Measurements from ENCODE around the gene DPH1. TPM values are rescaled to one million over a fixed set of nuclear protein-coding genes. Genes with fewer than 3 reads are reported as not detected.
A peak's percentile ranks its signal among the peaks of the same experiment; 100 is the strongest.

Gene DPH1
- polyA plus RNA-seq, 5 donors = 38.3 to 54.3 (median 47.8) TPM

- DNase-seq = peak in 1 of 2 donors; percentile 54
Measured at GRCh38 chr17:2025622-2026309, 4.2 kb upstream of the DPH1 start.

GRCh38 chr17:2027528-2028233 lies 2.3 kb upstream of the DPH1 start:
- DNase-seq = no peak

DNA sequence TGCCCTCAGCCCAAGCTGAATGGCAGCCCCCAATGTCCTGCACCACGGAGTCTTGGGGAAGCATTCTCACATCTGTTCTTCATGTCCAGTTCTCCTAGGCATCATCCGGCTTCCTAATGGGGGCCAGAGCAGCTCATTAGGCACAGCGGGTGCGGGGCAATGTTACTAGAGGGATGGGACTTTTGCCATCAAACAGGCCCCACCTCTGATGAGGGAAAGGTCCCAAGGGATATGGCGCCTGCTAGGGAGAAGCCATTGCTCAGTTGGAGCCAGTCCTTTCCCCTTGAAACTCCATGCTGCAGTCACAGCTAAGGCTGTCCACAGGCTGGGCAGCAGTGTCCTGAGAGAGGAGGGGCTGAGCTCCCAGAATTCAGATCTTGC lies 1.7 kb upstream of the DPH1 start:
- DNase-seq = no peak

DNA sequence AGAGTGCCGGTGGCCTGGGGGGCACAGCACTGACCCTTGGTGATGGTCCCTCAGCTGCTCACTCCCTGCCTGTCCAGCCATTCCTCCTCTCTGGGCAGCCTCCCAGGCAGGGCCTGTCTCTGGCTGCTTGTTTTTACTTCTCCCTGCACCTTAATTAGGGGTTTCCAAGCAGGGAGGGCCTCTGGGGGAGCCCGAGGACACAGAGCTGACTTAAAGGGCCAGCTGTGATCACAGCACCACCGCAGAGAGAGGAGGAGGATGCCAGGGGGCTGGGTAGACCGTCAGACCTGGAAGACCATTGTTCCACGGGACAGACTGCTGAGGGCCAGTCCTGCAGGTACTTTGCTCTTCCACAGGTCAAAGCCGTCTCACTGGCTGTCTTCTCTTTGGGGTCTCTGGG lies 1.2 kb upstream of the DPH1 start:
- no peak for DNase-seq

DNA sequence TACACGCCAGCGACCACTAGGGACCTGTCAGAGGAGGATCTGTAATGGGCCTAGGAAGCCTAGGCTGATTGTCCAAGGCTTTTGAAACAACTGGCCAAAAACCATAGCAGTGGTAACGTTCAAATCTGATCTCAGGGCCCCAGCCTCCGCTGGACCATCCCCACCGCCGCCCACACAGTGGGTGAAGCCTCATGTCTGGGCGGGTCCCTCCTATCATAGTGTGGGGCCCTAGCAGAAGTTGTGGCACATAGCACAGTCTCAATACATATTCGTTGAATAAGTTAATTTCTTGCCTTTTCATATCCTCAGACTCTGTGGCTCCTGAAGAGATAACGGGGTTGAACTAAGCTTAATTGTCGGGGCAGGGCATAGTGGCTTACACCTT lies 818 bp downstream of the DPH1 start:
- no peak for DNase-seq

DNA sequence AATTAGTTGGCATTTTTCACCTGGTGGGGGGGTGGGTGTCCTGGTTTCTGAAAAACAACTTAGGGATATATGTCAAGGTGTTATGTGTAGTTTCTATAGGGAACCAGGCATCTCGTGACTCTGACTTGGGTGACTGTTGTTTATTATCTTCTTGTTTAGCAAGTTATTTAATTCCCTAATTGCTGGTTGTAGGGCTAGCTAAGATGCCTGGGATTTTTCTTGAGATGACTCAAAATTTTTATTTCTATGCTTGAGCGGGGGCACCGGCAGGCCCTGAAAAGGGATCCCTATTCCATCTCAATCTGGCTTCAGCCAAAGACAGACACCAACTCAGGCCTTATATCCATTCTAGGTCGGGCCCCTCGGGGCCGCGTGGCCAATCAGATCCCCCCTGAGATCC lies 3.2 kb downstream of the DPH1 start:
- no peak for DNase-seq

DNA sequence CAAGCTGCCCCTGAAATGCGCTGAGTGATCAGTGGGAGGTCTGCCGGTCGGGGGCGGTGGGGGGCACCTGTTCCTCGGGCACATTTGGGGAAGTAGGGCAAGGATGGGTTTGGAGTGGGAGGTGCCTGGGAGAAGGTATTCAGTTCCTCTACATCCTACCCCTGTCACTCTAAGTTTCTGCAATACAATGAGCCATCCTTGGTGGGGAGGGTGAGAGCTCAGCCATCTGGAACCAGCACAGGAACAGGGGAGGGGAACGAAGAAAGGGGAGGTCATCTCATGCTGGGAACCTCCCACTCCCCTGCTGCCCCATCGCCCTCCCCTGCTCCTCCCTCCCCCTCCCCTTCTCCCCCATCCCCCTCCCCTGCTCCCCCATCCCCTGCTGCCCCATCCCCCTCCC lies 4.2 kb downstream of the DPH1 start:
- no peak for DNase-seq

- no peak for DNase-seq
Measured at GRCh38 chr17:2034806-2035540, 5.0 kb downstream of the DPH1 start.

DNA sequence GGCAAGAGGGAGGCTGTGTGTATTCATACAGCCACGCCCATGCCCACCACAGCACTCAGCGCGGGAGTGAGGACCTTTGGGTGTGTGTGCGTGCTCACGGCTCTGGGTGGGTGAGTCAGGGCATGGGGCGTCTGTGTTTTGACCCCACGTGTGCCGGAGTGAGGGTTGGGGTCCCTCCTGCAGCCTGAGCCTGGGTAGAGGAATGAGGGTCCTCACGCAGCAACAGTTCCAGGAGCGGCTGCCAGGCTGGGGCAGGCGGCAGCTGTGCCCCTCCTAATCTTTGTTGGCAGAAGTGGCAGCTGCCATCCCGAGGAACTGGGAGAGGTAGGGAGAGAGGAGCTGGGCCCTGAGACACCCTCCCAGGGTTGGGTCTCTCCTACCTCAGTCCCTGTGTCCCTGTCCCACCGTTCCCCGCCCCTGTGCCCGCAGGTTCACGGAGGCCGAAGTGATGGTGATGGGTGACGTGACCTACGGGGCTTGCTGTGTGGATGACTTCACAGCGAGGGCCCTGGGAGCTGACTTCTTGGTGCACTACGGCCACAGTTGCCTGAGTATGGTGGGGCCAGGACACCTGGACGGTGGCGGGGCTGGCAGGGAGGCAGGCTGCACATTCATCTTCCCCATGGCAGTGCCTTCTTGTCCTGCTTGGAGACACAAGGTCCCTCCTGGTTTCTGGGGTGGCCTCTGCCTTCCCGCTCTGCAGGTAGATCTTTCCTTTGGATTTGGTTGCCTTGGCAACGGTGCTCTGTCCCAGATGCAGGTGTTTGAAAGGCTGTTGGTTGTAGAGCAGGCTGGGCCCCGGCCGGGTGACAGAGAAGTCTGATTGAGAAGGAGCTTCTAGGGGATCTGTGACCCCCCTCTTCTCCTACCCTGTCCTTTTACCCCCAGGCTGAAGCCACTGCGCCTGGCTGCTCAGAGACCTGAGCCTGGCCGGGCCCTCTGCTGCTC lies 5.9 kb downstream of the DPH1 start:
- DNase-seq = no peak

- DNase-seq = no peak
Measured at GRCh38 chr17:2037155-2037554, 7.2 kb downstream of the DPH1 start.

GRCh38 chr17:2040219-2040827 lies 10.4 kb downstream of the DPH1 start:
- no peak for DNase-seq

DNA sequence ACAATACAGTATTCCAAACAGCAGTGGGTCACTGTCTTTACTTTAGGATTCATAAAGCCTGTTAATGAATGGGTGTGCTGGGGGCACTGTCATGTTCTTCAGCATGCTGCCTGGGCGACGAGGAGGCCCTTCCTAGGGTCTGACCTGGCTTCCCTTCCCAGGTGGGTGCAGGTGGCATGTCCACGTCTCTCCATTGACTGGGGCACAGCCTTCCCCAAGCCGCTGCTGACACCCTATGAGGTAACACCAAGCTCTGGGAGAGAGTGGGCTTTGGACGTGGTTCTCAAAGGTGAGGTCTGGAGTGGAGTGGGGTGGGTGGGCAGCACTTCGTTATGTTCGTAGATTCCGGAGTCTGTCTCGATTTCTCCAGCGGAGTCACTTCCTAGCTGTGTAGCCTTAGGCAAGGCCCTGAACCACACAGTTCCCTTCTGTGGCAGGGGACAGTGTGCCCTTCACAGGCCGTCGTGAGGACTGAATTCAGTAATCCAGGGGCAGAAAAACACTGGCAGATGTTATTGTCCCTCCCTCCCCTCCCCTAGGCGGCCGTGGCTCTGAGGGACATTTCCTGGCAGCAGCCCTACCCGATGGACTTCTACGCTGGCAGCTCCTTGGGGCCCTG lies 11.1 kb downstream of the DPH1 start:
- DNase-seq = no peak

DNA sequence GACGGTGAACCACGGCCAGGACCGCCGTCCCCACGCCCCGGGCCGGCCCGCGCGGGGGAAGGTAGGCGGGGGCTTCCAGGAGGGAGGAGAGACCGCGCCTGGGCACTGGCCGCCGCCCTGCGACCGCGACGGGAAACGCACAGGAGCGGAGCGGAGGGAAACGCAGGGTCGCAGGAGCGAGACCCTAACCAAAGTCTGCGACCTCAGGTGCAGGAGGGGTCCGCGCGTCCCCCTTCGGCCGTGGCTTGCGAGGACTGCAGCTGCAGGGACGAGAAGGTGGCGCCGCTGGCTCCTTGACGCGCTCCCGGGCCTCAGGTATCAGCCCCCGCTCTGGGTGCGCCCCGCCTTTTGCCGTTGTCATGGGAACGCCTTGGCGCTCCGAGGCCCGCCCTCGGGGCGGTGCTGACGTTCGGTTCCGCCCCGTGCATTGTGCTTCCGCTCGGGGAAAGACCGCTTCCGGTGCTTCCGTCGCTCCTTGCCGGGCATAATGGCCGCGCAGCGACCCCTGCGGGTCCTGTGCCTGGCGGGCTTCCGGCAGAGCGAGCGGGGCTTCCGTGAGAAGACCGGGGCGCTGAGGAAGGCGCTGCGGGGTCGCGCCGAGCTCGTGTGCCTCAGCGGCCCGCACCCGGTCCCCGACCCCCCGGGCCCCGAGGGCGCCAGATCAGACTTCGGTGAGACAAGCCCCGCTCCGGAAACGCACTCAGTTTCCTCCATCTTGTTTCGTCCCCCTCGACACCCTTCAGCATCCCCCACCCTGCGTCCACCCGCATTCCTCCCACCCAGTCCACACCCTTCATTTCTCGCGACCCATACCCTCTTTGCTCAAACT lies 11.8 kb downstream of the DPH1 start, which contains the start of gene OVCA2:
Gene OVCA2, plus strand, starts transcription at position 462 of the 829 bp plus-strand sequence. Its CDS starts 26 bp downstream, at position 488.
- DNase-seq = peak; percentile 96

DNA sequence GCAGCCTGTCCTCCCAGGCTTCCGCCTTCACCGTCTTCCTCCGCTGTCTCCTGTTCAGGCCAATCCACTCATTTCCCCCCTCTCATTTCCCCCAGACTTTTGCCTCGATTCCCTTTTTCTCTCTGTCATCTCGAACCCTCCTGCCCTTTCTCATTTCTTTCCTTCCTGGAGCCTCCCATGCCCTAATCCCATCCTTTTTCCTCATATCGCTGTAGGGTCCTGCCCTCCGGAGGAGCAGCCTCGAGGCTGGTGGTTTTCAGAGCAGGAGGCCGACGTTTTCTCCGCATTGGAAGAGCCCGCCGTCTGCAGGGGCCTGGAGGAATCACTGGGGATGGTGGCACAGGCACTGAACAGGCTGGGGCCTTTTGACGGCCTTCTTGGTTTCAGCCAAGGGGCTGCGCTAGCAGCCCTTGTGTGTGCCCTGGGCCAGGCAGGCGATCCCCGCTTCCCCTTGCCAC lies 12.5 kb downstream of the DPH1 start:
- DNase-seq = no peak

DNA sequence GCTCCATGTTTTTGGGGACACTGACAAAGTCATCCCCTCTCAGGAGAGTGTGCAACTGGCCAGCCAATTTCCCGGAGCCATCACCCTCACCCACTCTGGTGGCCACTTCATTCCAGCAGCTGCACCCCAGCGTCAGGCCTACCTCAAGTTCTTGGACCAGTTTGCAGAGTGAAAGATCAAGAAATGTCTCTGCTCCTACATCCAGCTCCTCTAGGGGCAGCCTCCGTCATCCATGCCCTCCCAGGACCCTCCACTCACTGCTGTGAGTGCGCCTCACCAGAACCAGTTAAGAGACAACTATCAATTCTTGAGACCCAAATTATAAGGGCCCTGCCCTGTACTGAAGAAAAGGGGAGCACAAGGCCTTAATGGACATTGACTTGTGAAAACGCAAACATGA lies 13.0 kb downstream of the DPH1 start:
- no peak for DNase-seq

DNA sequence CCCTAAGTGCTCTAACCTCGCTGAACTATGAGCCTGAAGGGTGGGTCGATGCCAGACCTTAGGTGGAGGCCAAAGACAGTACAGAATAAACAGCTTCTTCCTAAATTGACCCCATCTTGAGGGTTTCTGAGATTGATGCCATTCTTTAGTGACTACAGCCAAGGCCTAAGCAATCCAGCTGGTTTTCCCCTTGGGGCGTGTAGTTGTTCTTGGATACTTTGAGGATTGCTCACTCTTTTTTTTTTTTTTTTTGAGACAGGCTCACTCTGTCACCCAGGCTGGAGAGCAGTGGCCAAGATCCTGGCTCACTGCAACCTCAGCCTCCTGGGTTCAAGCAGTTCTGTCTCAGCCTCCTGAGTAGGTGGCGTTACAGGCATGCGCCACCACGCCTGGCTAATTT lies 13.8 kb downstream of the DPH1 start:
- no peak for DNase-seq

GRCh38 chr17:2044263-2044894 lies 14.4 kb downstream of the DPH1 start:
- DNase-seq = no peak

DNA sequence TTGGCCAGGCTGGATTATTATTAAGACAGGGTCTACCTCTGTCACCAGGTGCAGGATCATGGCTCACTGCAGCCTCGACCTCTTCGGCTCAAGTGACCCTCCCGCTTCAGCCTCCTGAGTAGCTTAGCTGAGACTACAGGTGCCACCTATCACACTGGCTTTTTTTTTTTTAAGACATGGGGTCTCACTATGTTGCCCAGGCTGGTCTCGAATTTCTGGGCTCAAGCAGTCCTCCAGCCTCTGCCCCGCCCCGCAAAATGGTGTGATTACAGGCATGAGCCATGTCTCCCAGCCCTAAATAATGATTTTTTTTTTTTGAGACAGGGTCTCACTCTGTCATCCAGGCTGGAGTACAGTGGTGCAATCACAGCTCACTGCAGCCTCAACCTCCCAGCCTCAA lies 17.6 kb downstream of the DPH1 start:
- no peak for DNase-seq

DNA sequence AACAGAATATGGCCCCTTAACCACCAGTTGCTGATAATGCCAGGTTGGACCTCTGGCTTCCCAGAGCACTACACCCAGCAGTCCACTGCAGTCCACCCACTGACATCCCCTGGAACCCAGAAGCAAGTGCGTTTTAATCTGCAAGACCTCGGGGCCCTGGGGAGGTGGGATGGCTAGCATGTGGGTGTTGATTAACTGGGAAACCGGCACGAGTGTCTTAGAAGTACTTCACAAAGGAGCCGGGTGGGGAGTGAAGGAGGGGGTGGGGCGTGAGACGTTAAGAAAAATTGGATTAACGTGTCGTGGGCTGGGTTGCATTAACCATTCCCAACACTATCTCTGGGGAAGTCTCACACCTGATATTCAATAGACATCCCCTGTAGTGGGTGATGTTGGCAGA lies 18.9 kb downstream of the DPH1 start:
- DNase-seq = no peak

Data from right lung (tissue), 5 donors.